ENCODE data around the gene HAPLN3. TPM values are rescaled to one million over a fixed set of nuclear protein-coding genes. Genes with fewer than 3 reads are reported as not detected.

The HAPLN3 gene
- total RNA-seq, 1 experiment from 2014 or later = 5.0 TPM

- no peak overlapping the region for H3K4me3 Mint-ChIP-seq (ENCODE audit: unreplicated experiment)
- no TSS peak for BruUV-seq (replicated peaks)
Observed at GRCh38 chr15:88859550-88859949, 35.8 kb downstream of the HAPLN3 start.

GRCh38 chr15:88858934-88859333 lies 36.4 kb downstream of the HAPLN3 start:
- ChIA-PET CTCF (no interaction called here), POLR2A (no interaction called here)
- Mint-ChIP-seq H3K4me1 (ENCODE audit: insufficient read depth, unreplicated experiment) (no peaks in the 10 kb centered on the region), H3K4me3 (ENCODE audit: unreplicated experiment) (no peak overlapping the region), H3K36me3 (ENCODE audit: insufficient read depth, unreplicated experiment) (no peaks in the 10 kb centered on the region), H3K9me3 (ENCODE audit: unreplicated experiment) (peaks cover 7% of the 10 kb centered on the region), H3K27ac (ENCODE audit: low read depth, unreplicated experiment) (no peak overlapping the region), H3K27me3 (ENCODE audit: insufficient read depth, unreplicated experiment) (peaks cover 25% of the 10 kb centered on the region)
- no TSS peak for BruUV-seq (replicated peaks)
- no peak for DNase-seq (ENCODE audit: unreplicated experiment)
- intact Hi-C loops (cut with micrococcal nuclease) = no loop called here
- no peak for TF ChIP-seq CTCF (IDR thresholded peaks at IDR 0.05; ENCODE audit: unreplicated experiment)

More at GRCh38 chr15:88859550-88859949, 35.8 kb downstream of the HAPLN3 start:
- ChIA-PET CTCF (no interaction called here), POLR2A (no interaction called here)
- no peaks in the 10 kb centered on the region for H3K36me3 Mint-ChIP-seq (ENCODE audit: insufficient read depth, unreplicated experiment)
- TF ChIP-seq CTCF (IDR thresholded peaks at IDR 0.05; ENCODE audit: unreplicated experiment) = no peak
- H3K27me3 Mint-ChIP-seq (ENCODE audit: insufficient read depth, unreplicated experiment) = peaks cover 21% of the 10 kb centered on the region
- no peak overlapping the region for H3K27ac Mint-ChIP-seq (ENCODE audit: low read depth, unreplicated experiment)
- intact Hi-C loops (cut with micrococcal nuclease) = no loop called here
- DNase-seq (ENCODE audit: unreplicated experiment) = no peak
- H3K4me1 Mint-ChIP-seq (ENCODE audit: insufficient read depth, unreplicated experiment) = no peaks in the 10 kb centered on the region
- H3K9me3 Mint-ChIP-seq (ENCODE audit: unreplicated experiment) = peaks cover 3% of the 10 kb centered on the region

DNA sequence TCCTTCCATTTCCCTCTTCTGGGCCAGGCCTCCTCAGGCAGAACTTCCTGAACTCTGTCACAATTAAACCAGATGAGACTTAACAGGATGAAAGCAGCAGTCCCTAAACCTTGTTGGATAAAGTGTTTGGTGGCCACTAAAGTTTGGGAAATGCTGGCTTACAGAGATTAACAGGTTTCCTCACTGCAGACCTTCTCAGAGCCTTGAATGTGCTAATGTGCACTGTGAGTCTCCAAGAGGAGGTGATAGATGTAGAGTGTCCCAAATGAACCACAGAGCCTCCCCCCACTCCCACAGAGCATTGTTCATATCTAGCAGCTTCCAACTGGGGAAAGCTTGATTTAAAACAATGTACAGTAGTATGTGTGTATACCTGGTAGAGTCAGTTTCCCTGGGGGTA lies 42.9 kb downstream of the HAPLN3 start:
- H3K27me3 Mint-ChIP-seq (ENCODE audit: insufficient read depth, unreplicated experiment) = peaks cover 15% of the 10 kb centered on the region
- BruUV-seq (replicated peaks) = no TSS peak
- no peaks in the 10 kb centered on the region for H3K4me1 Mint-ChIP-seq (ENCODE audit: insufficient read depth, unreplicated experiment)
- no peak for TF ChIP-seq CTCF (IDR thresholded peaks at IDR 0.05; ENCODE audit: unreplicated experiment)
- intact Hi-C loops (cut with micrococcal nuclease) = no loop called here
- no peak for DNase-seq (ENCODE audit: unreplicated experiment)
- H3K36me3 Mint-ChIP-seq (ENCODE audit: insufficient read depth, unreplicated experiment) = no peaks in the 10 kb centered on the region
- POLR2A ChIA-PET = no interaction called here
- CTCF ChIA-PET = interaction anchor here (3.3 kb wide), 1 partner anchor 26 kb away, joined by 8 read pairs; no protein-coding TSS in a partner anchor
- no peak overlapping the region for H3K27ac Mint-ChIP-seq (ENCODE audit: low read depth, unreplicated experiment)
- peaks cover 7% of the 10 kb centered on the region for H3K9me3 Mint-ChIP-seq (ENCODE audit: unreplicated experiment)
- no peak overlapping the region for H3K4me3 Mint-ChIP-seq (ENCODE audit: unreplicated experiment)

- TF ChIP-seq CTCF (IDR thresholded peaks at IDR 0.05; ENCODE audit: unreplicated experiment) = no peak
- H3K4me1 Mint-ChIP-seq (ENCODE audit: insufficient read depth, unreplicated experiment) = no peaks in the 10 kb centered on the region
- no peak overlapping the region for H3K4me3 Mint-ChIP-seq (ENCODE audit: unreplicated experiment)
- BruUV-seq (replicated peaks) = no TSS peak
- CTCF ChIA-PET = interaction anchor here (0.7 to 1.2 kb wide), 3 partner anchors 15 to 24 kb away, joined by 3 read pairs; no protein-coding TSS in a partner anchor
- no peak overlapping the region for H3K27ac Mint-ChIP-seq (ENCODE audit: low read depth, unreplicated experiment)
- peaks cover 3% of the 10 kb centered on the region for H3K9me3 Mint-ChIP-seq (ENCODE audit: unreplicated experiment)
- H3K36me3 Mint-ChIP-seq (ENCODE audit: insufficient read depth, unreplicated experiment) = no peaks in the 10 kb centered on the region
- intact Hi-C loops (cut with micrococcal nuclease) = no loop called here
- POLR2A ChIA-PET = no interaction called here
- peaks cover 5% of the 10 kb centered on the region for H3K27me3 Mint-ChIP-seq (ENCODE audit: insufficient read depth, unreplicated experiment)
- DNase-seq (ENCODE audit: unreplicated experiment) = no peak
Observed at GRCh38 chr15:88849376-88850072, 45.8 kb downstream of the HAPLN3 start.

All from MCF 10A (cell line).